Colonic mucosa (tissue), 4 donors: ENCODE data around the gene SNORC. TPM values are rescaled to one million over a fixed set of nuclear protein-coding genes. Genes with fewer than 3 reads are reported as not detected.

ENCODE experiments used
- DNase-seq: peaks from one replicate; pipeline ENCODE4 v3.0.0-alpha.2; 2020
- H3K27ac ChIP-seq: fragments of 200-600 bp; one replicate; pipeline ENCODE4 v1.8.0; 2021
- H3K27me3 ChIP-seq: fragments of 200-600 bp; one replicate; pipeline ENCODE4 v1.8.0; 2021
- H3K36me3 ChIP-seq: fragments of 200-600 bp; one replicate; pipeline ENCODE4 v1.8.0; 2021
- H3K4me1 ChIP-seq: fragments of 200-600 bp; one replicate; pipeline ENCODE4 v1.8.0; 2021; ENCODE audit warnings: mild to moderate bottlenecking
- H3K4me3 ChIP-seq: fragments of 200-600 bp; one replicate; pipeline ENCODE4 v1.8.0; 2021
- H3K9ac ChIP-seq, 2 donors: one replicate each; pipeline ENCODE4 v1.7.0; 2013; ENCODE audit warnings: control low read depth in 2 of 2, low read depth in 2 of 2, low read length in 2 of 2
- H3K9me3 ChIP-seq: fragments of 200-600 bp; one replicate; pipeline ENCODE4 v1.8.0; 2021
- intact Hi-C: fragments of 100-400 bp; cut with DNase I; formaldehyde crosslinking; loops from one replicate; pipeline ENCODE4 v1.14.1; 2022
- total RNA-seq, 2 donors: library from RNA; stranded (reverse); fragmentation: NEBNext Ultra II Directional in 1 of 2; extraction: Animal tissue kit (Norgen Biotek cat#: 25700) in 1 of 2; gene quantifications; one replicate each; pipeline ENCODE4 v1.2.1, GENCODE V29; 2021
- TF ChIP-seq, protein P1 (sequence below): fragments of 200-600 bp; IDR thresholded peaks from one replicate; pipeline ENCODE4 v1.8.0; 2022; ENCODE audit warnings: antibody characterized with exemption, mild to moderate bottlenecking
- donor health status: healthy.
- donor health status: DM: no; HTN: no; CAD: no.
- donor health status: DM: no; HTN: no; CAD: no.

The SNORC gene
- total RNA-seq, 2 donors from 2014 or later = 39.6 to 67.5 TPM

DNA sequence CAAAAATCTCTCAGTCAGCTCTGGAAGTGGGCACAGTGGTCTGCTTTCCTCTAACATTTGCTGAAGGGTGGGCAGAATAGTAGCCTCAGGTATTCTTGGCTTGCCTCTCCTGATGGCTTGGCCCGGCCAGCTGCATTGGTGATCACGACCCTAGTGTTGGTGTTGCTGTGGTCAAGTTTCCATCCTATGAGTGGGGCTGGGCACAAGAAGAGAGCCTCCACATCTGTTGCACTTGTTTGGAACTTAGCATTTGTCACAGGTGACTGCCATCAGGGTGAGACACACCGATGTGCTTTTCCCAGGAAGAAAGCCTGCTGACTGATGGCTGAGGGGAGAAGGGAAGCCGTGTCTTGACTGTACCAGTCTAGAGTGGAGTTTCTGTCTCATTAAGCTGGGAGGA, 33.1 kb upstream of the SNORC start:
- H3K9me3 ChIP-seq = no peaks in the 10 kb centered on the region
- H3K27me3 ChIP-seq = no peaks in the 10 kb centered on the region
- peak overlapping the region in 1 of 2 donors; percentile 48 for H3K9ac ChIP-seq
- peaks cover 15% of the 10 kb centered on the region for H3K4me1 ChIP-seq
- H3K4me3 ChIP-seq = no peak overlapping the region
- DNase-seq = no peak
- peaks cover 6% of the 10 kb centered on the region for H3K36me3 ChIP-seq
- intact Hi-C loops = no loop called here
- TF ChIP-seq, protein P1, sequence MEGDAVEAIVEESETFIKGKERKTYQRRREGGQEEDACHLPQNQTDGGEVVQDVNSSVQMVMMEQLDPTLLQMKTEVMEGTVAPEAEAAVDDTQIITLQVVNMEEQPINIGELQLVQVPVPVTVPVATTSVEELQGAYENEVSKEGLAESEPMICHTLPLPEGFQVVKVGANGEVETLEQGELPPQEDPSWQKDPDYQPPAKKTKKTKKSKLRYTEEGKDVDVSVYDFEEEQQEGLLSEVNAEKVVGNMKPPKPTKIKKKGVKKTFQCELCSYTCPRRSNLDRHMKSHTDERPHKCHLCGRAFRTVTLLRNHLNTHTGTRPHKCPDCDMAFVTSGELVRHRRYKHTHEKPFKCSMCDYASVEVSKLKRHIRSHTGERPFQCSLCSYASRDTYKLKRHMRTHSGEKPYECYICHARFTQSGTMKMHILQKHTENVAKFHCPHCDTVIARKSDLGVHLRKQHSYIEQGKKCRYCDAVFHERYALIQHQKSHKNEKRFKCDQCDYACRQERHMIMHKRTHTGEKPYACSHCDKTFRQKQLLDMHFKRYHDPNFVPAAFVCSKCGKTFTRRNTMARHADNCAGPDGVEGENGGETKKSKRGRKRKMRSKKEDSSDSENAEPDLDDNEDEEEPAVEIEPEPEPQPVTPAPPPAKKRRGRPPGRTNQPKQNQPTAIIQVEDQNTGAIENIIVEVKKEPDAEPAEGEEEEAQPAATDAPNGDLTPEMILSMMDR = no peak
- H3K27ac ChIP-seq = no peak overlapping the region

DNA sequence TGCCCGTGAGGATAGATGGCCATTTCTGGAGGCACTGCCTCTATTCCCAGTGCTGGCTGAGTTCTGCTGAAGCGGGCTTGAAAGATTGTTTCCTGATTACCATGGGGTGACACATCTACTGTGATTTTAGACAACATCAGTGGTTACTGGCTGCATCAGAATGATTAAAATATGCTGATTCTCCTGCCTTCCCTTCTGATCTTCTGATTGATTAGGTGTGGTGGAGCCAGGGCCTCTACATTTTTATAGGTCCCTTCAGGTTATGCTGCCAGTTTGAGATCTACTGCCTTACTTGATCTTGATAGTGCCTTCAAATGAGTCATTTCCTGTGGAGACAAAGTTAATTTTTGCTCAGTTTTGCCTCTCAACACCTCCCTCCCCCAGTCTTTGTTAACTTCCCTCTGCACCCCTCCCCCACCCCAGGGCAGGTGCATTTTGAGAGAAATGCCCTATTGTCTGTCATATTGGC, 31.6 kb upstream of the SNORC start:
- intact Hi-C loops = no loop called here
- Histone ChIP-seq H3K9me3 (no peaks in the 10 kb centered on the region), H3K9ac (peak overlapping the region in 1 of 2 donors; percentile 65), H3K36me3 (no peaks in the 10 kb centered on the region), H3K27me3 (no peaks in the 10 kb centered on the region), H3K4me3 (no peak overlapping the region), H3K4me1 (peaks cover 15% of the 10 kb centered on the region), H3K27ac (peak overlapping the region; percentile 53)
- peak; percentile 76 for DNase-seq
- TF ChIP-seq, protein P1 = no peak

DNA sequence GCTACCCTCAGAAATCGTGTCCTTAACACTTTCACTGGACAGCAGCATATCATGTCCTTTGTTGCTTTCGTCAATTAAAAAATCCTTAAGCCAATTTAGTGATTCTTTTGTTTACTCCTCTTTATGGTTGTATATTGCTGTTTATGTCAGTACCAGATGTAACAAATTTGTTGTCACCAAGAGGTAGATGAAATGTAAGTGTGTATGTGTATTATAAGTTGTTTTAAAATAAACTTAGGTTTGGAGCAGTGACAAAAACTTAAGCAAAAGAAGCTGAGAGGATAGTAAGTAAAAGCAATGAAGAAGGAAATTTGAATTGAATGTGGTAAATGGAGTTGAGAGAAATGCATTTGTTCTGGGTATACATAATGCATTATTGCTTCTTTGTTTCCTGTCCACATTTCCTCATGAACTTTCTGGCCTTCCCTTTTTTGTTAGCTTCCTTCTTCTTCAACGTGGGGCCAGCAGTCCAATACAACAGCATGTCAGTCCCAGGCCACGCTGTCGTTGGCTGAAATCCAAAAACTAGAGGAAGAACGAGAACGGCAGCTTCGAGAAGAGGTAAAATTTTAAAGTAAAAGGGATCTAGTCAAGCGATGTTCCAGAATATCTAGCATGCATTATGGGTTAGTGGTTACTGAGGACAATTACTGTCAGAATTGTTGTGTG, 30.5 kb upstream of the SNORC start:
- Histone ChIP-seq H3K27ac (peak overlapping the region; percentile 53), H3K4me3 (no peak overlapping the region), H3K9me3 (no peaks in the 10 kb centered on the region), H3K9ac (peak overlapping the region in 1 of 2 donors; percentile 9), H3K27me3 (no peaks in the 10 kb centered on the region), H3K4me1 (peaks cover 15% of the 10 kb centered on the region), H3K36me3 (peaks cover 3% of the 10 kb centered on the region)
- TF ChIP-seq, protein P1 = no peak
- intact Hi-C loops = no loop called here
- peak; percentile 74 for DNase-seq

DNA sequence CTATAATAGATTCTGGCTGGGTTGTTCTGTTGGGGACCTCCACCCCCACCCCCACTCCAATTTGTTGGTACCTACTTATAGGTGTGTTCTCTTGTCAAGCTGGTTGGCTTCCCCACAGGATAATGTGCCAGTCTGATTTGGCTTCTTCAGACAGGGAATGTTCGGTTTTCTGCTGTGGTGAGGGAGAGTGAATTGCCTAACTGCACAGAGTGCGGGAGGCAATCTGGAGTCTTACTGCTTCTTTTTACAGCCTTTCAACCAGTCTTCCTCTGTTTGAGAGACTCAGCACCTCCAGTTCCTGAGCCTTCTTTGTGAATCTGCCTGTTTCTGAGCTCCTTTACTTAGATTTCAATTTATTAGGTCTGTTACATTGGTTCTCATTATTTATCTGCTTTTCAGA, 27.4 kb upstream of the SNORC start:
- intact Hi-C loops = no loop called here
- TF ChIP-seq, protein P1 = no peak
- Histone ChIP-seq H3K9me3 (no peaks in the 10 kb centered on the region), H3K27me3 (no peaks in the 10 kb centered on the region), H3K36me3 (peaks cover 8% of the 10 kb centered on the region), H3K27ac (no peak overlapping the region), H3K4me3 (no peak overlapping the region), H3K9ac (no peak overlapping the region), H3K4me1 (peaks cover 10% of the 10 kb centered on the region)
- no peak for DNase-seq

DNA sequence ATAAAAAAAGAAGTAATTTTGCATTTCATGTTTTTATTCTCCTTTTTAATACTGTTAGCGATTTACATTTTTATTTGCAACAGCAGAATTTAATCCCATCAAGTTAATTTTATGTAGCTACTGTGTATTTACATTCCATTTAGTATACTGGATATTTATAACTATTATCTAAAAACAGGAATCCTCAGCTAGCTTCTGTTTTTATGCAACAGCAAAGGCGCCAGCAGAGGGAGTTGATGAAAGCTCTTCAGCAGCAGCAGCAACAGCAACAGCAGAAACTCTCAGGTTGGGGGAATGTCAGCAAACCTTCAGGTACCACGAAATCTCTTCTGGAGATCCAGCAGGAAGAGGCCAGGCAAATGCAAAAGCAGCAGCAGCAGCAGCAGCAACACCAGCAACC, 26.2 kb upstream of the SNORC start:
- no peak overlapping the region for H3K9ac ChIP-seq
- DNase-seq = no peak
- no peaks in the 10 kb centered on the region for H3K27me3 ChIP-seq
- H3K4me1 ChIP-seq = peaks cover 3% of the 10 kb centered on the region
- H3K4me3 ChIP-seq = no peak overlapping the region
- no peaks in the 10 kb centered on the region for H3K9me3 ChIP-seq
- intact Hi-C loops = no loop called here
- H3K36me3 ChIP-seq = peaks cover 8% of the 10 kb centered on the region
- no peak overlapping the region for H3K27ac ChIP-seq
- TF ChIP-seq, protein P1 = no peak
